T-helper 2 cell treated with Interferon-gamma antibody and Interleukin-4, amounts not matched to agents 100 ng/mL and 5 ng/mL, for 36 hours (primary cell): ENCODE measurements around the gene SDHC. TPM values are rescaled to one million over a fixed set of nuclear protein-coding genes. Genes with fewer than 3 reads are reported as not detected.

Source experiments
- intact Hi-C: fragments of 100-400 bp; cut with micrococcal nuclease; formaldehyde crosslinking; loops from one replicate; pipeline ENCODE4 v1.15.1; 2023
- total RNA-seq: library from RNA; stranded (reverse); gene quantifications from 2 replicates; pipeline ENCODE4 v1.2.3, GENCODE V29; 2022

SDHC gene
- 167 and 174 TPM in 2 replicates for total RNA-seq

- intact Hi-C loops = loop anchor here (1.0 to 2.0 kb wide), 4 partner anchors 8 to 112 kb away; partner anchors contain the start of gene NDUFS2
These were observed at the start of gene SDHC for GRCh38 chr1:161314201-161314981. Gene SDHC (plus strand): TSS chr1:161314381. CDS start chr1:161314406, 25 bp downstream.

- intact Hi-C loops = no loop called here
These were observed 48.9 kb upstream of the SDHC start for GRCh38 chr1:161265305-161265704.

GRCh38 chr1:161266202-161266601 lies 48.0 kb upstream of the SDHC start:
- intact Hi-C loops = no loop called here

- intact Hi-C loops = no loop called here
These were observed 47.3 kb upstream of the SDHC start for GRCh38 chr1:161266836-161267235.

- intact Hi-C loops = no loop called here
These were observed 46.9 kb upstream of the SDHC start for GRCh38 chr1:161267321-161267720.

- intact Hi-C loops = no loop called here
These were observed 40.8 kb upstream of the SDHC start for GRCh38 chr1:161273402-161273801.

- intact Hi-C loops = no loop called here
These were observed 39.3 kb upstream of the SDHC start for GRCh38 chr1:161274874-161275273.

GRCh38 chr1:161282991-161283390 lies 31.2 kb upstream of the SDHC start:
- intact Hi-C loops = no loop called here

GRCh38 chr1:161285113-161285512 lies 29.1 kb upstream of the SDHC start:
- intact Hi-C loops = no loop called here

- intact Hi-C loops = no loop called here
These were observed 28.7 kb upstream of the SDHC start for GRCh38 chr1:161285521-161285920.

GRCh38 chr1:161287482-161288054 lies 26.6 kb upstream of the SDHC start:
- intact Hi-C loops = no loop called here

- intact Hi-C loops = loop anchor here (1.0 kb wide), 1 partner anchor 63 kb away; no protein-coding TSS in a partner anchor
These were observed 23.4 kb upstream of the SDHC start for GRCh38 chr1:161290779-161291178.

GRCh38 chr1:161297415-161297814 lies 16.8 kb upstream of the SDHC start:
- intact Hi-C loops = no loop called here

- intact Hi-C loops = no loop called here
These were observed 16.1 kb upstream of the SDHC start for GRCh38 chr1:161298116-161298515.

- intact Hi-C loops = no loop called here
These were observed 14.8 kb upstream of the SDHC start for GRCh38 chr1:161299347-161299746.

- intact Hi-C loops = no loop called here
These were observed 13.7 kb upstream of the SDHC start for GRCh38 chr1:161300478-161300877.

GRCh38 chr1:161304927-161305866 lies 9.0 kb upstream of the SDHC start:
- intact Hi-C loops = loop anchor here (5.0 kb wide), 2 partner anchors 77 to 118 kb away; no protein-coding TSS in a partner anchor

- intact Hi-C loops = loop anchor here (1.0 to 5.0 kb wide), 4 partner anchors 8 to 119 kb away; partner anchors contain the start of genes SDHC and TOMM40L
These were observed 8.2 kb upstream of the SDHC start for GRCh38 chr1:161305867-161306519.

- intact Hi-C loops = loop anchor here (2.0 to 5.0 kb wide), 3 partner anchors 75 to 120 kb away; partner anchors contain the start of gene TOMM40L
These were observed 6.9 kb upstream of the SDHC start for GRCh38 chr1:161307230-161307768.

GRCh38 chr1:161307892-161308638 lies 6.1 kb upstream of the SDHC start:
- intact Hi-C loops = loop anchor here (2.0 to 5.0 kb wide), 3 partner anchors 74 to 121 kb away; partner anchors contain the start of gene TOMM40L
